ENCODE measurements around the gene ZNF526. TPM values are rescaled to one million over a fixed set of nuclear protein-coding genes. Genes with fewer than 3 reads are reported as not detected.

Gene ZNF526
- total RNA-seq, 4 donors from 2014 or later: 4.3 to 6.3 (median 6.3) TPM

- peak overlapping the region in 2 of 4 donors; percentile 39 to 96 for H3K27ac ChIP-seq
- no peak for TF ChIP-seq POLR2A (IDR thresholded peaks at IDR 0.05)
- TF ChIP-seq CTCF (IDR thresholded peaks at IDR 0.05): no peak
- TF ChIP-seq EP300 (IDR thresholded peaks at IDR 0.05): no peak
- H3K27me3 ChIP-seq: no peaks in the 10 kb centered on the region
- no peak overlapping the region for H3K4me3 ChIP-seq
- 89 to 90% methylated on average over 20 to 22 of the region's 22 CpGs for WGBS, 2 donors
- no peaks in the 10 kb centered on the region for H3K9me3 ChIP-seq
- no peak for DNase-seq (ENCODE audit: low spot score in 2 of 2)
- peaks cover 0 to 88% (median 56%) of the 10 kb centered on the region in 4 donors for H3K4me1 ChIP-seq
- H3K36me3 ChIP-seq: peaks cover 0 to 47% (median 19%) of the 10 kb centered on the region in 3 donors
Measured at GRCh38 chr19:42274065-42274682, 54.1 kb downstream of the ZNF526 start.

- no peaks in the 10 kb centered on the region for H3K9me3 ChIP-seq
- no peak overlapping the region for H3K4me3 ChIP-seq
- no peak for DNase-seq (ENCODE audit: low spot score in 2 of 2)
- TF ChIP-seq POLR2A (IDR thresholded peaks at IDR 0.05): no peak
- TF ChIP-seq CTCF (IDR thresholded peaks at IDR 0.05): no peak
- TF ChIP-seq EP300 (IDR thresholded peaks at IDR 0.05): no peak
- H3K27me3 ChIP-seq: no peaks in the 10 kb centered on the region
- H3K27ac ChIP-seq: peak overlapping the region in 2 of 4 donors; percentile 54 to 96
- H3K4me1 ChIP-seq: peaks cover 0 to 88% (median 58%) of the 10 kb centered on the region in 4 donors
- H3K36me3 ChIP-seq: peaks cover 0 to 47% (median 19%) of the 10 kb centered on the region in 3 donors
- WGBS, 2 donors: 71 to 76% methylated on average over 7 of the region's 7 CpGs
Measured at GRCh38 chr19:42275103-42275502, 55.0 kb downstream of the ZNF526 start.

- WGBS, 2 donors: 79 to 81% methylated on average over 3 of the region's 3 CpGs
- Histone ChIP-seq H3K4me1 (peaks cover 0 to 84% (median 53%) of the 10 kb centered on the region in 4 donors), H3K4me3 (no peak overlapping the region), H3K27me3 (no peaks in the 10 kb centered on the region), H3K36me3 (peaks cover 0 to 47% (median 19%) of the 10 kb centered on the region in 3 donors), H3K9me3 (no peaks in the 10 kb centered on the region), H3K27ac (peak overlapping the region in 3 of 4 donors; percentile 33 to 99 (median 96))
- no peak for DNase-seq (ENCODE audit: low spot score in 2 of 2)
- TF ChIP-seq CTCF (IDR thresholded peaks at IDR 0.05) (no peak), POLR2A (IDR thresholded peaks at IDR 0.05) (no peak), EP300 (IDR thresholded peaks at IDR 0.05) (no peak)
Measured at GRCh38 chr19:42275517-42275916, 55.4 kb downstream of the ZNF526 start.

GRCh38 chr19:42276284-42276683, 56.2 kb downstream of the ZNF526 start:
- TF ChIP-seq CTCF (IDR thresholded peaks at IDR 0.05) (no peak), POLR2A (IDR thresholded peaks at IDR 0.05) (no peak), EP300 (IDR thresholded peaks at IDR 0.05) (no peak)
- Histone ChIP-seq H3K27me3 (no peaks in the 10 kb centered on the region), H3K4me3 (no peak overlapping the region), H3K9me3 (no peaks in the 10 kb centered on the region), H3K27ac (peak overlapping the region in 3 of 4 donors; percentile 33 to 99 (median 96)), H3K36me3 (peaks cover 0 to 47% (median 19%) of the 10 kb centered on the region in 3 donors), H3K4me1 (peaks cover 0 to 84% (median 51%) of the 10 kb centered on the region in 4 donors)
- 45 to 77% methylated on average over 3 of the region's 3 CpGs for WGBS, 2 donors
- no peak for DNase-seq (ENCODE audit: low spot score in 2 of 2)

- no peak overlapping the region for H3K4me3 ChIP-seq
- WGBS, 2 donors: 70 to 72% methylated on average over 4 of the region's 4 CpGs
- TF ChIP-seq CTCF (IDR thresholded peaks at IDR 0.05) (no peak), EP300 (IDR thresholded peaks at IDR 0.05) (no peak), POLR2A (IDR thresholded peaks at IDR 0.05) (no peak)
- H3K27me3 ChIP-seq: no peaks in the 10 kb centered on the region
- no peaks in the 10 kb centered on the region for H3K9me3 ChIP-seq
- DNase-seq (ENCODE audit: low spot score in 2 of 2): no peak
- peak overlapping the region in 3 of 4 donors; percentile 96 to 99 (median 97) for H3K27ac ChIP-seq
- peaks cover 0 to 43% (median 19%) of the 10 kb centered on the region in 3 donors for H3K36me3 ChIP-seq
- H3K4me1 ChIP-seq: peaks cover 0 to 84% (median 52%) of the 10 kb centered on the region in 4 donors
Measured at GRCh38 chr19:42276821-42277220, 56.7 kb downstream of the ZNF526 start.
